Erythroblast (primary cell): Measurements from ENCODE around the gene PROCR.

ENCODE experiments used
- GATA1 ChIP-seq: IDR thresholded peaks from 2 replicates; pipeline ENCODE4 v1.6.1; 2011; ENCODE audit warnings: low read depth, mild to moderate bottlenecking, control low read depth, low read length, moderate library complexity
- POLR2A ChIP-seq: IDR thresholded peaks from 2 replicates; pipeline ENCODE4 v1.6.1; 2011; ENCODE audit warnings: mild to moderate bottlenecking, low read length

DNA sequence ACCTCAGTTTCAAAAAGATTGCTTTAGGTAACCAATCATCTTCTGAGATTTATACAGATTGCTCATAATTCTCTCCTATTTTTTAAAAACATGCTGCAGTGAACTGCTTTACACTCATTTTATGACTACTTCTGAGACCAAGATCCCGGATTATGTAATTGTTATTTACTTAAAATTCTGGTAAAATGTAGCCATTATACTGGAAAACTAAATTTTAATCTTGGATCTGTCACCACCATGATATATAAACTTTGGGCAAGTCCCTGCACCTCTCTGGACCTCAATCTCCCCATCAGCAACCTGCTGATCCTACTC lies 477 bp upstream of the PROCR start:
- TF ChIP-seq POLR2A (no peak), GATA1 (no peak)
